NCI-H345 treated with DMSO at 0.1 percent for 48 hours (cell line): ENCODE data around the gene RSRC1.

Experiments
- DNase-seq: peaks from one replicate; lab custom pipeline; 2025; ENCODE audit not compliant: unreplicated experiment; lab: John Stamatoyannopoulos, UW

Gene RSRC1

GRCh38 chr3:158127250-158128219, 17.6 kb downstream of the RSRC1 start:
- no peak for DNase-seq

- DNase-seq: no peak
Measured at GRCh38 chr3:158128755-158129154, 18.9 kb downstream of the RSRC1 start.

GRCh38 chr3:158134363-158134762, 24.5 kb downstream of the RSRC1 start:
- no peak for DNase-seq

GRCh38 chr3:158140396-158140795, 30.5 kb downstream of the RSRC1 start:
- no peak for DNase-seq

- no peak for DNase-seq
Measured at GRCh38 chr3:158148218-158148617, 38.3 kb downstream of the RSRC1 start.

- DNase-seq: no peak
Measured at GRCh38 chr3:158152186-158152585, 42.3 kb downstream of the RSRC1 start.

- no peak for DNase-seq
Measured at GRCh38 chr3:158158969-158159368, 49.1 kb downstream of the RSRC1 start.

GRCh38 chr3:158159714-158160113, 49.8 kb downstream of the RSRC1 start:
- DNase-seq: no peak

GRCh38 chr3:158160958-158161357, 51.1 kb downstream of the RSRC1 start:
- no peak for DNase-seq

- no peak for DNase-seq
Measured at GRCh38 chr3:158165141-158165655, 55.3 kb downstream of the RSRC1 start.

- no peak for DNase-seq
Measured at GRCh38 chr3:158165730-158166129, 55.8 kb downstream of the RSRC1 start.

GRCh38 chr3:158166223-158166622, 56.3 kb downstream of the RSRC1 start:
- DNase-seq: no peak

GRCh38 chr3:158167737-158168557, 58.1 kb downstream of the RSRC1 start:
- DNase-seq: no peak

- DNase-seq: no peak
Measured at GRCh38 chr3:158169091-158169491, 59.2 kb downstream of the RSRC1 start.

GRCh38 chr3:158181096-158181495, 71.2 kb downstream of the RSRC1 start:
- DNase-seq: no peak

- no peak for DNase-seq
Measured at GRCh38 chr3:158185711-158186110, 75.8 kb downstream of the RSRC1 start.

- DNase-seq: no peak
Measured at GRCh38 chr3:158200955-158201354, 91.1 kb downstream of the RSRC1 start.

GRCh38 chr3:158205324-158205723, 95.4 kb downstream of the RSRC1 start:
- no peak for DNase-seq

GRCh38 chr3:158205994-158206393, 96.1 kb downstream of the RSRC1 start:
- no peak for DNase-seq

- no peak for DNase-seq
Measured at GRCh38 chr3:158210067-158210466, 100.2 kb downstream of the RSRC1 start.

- no peak for DNase-seq
Measured at GRCh38 chr3:158213461-158213860, 103.6 kb downstream of the RSRC1 start.

GRCh38 chr3:158217992-158218391, 108.1 kb downstream of the RSRC1 start:
- no peak for DNase-seq
